ENCODE data around the gene CHTF8.
"Not testable (repeated sequence)": the region's sequence is repeated elsewhere in the genome, so short reads cannot be mapped to it uniquely, and the experiment has no call there.

Gene CHTF8, protein sequence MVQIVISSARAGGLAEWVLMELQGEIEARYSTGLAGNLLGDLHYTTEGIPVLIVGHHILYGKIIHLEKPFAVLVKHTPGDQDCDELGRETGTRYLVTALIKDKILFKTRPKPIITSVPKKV

DNA sequence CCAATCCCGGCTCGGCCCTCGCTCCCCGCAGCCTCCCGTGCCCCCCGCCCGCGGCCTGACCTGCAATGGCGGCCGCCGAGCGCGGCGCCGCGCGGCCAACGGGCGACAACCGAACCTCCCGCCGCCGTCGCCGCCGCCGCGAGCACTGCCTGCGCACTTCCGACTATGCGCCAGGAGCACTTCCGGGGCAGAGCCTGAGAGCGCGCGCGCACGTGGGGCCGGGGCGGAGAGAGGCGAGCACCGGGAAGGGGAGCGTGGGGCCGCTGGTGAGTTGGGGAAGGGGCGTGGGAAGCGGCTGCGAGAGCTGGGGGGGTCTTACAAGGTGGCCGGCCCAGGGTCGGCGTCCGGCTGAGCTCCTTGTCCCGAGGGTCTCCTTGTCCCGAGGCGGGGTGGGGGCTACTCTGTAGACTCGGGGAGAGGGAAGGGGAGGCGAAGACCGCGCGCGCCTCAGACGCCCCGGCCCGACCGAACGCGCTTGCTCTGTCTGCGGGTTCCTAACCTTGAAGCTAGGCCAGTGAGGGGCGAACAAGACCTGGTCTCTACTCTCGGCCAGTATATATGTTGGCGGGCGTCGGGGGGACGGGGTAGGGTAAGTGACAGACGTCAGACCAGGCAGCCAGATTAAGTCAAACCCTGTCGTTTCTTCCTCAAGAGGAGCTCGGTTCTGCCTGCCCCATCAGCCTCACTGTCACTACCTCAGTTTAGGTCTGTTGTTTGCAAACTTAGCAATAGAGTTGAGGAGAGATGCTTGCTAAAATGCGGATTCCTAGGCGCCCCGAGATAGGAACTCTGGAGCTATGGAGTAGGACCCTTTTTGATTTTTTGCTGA lies at the start of gene CHTF8, which contains the start of gene UTP4:
TSS of gene CHTF8 (minus strand) at position 165 of the 829 bp plus-strand sequence. CDS start 11,130 bp downstream, outside the sequence.
TSS of gene UTP4 (plus strand) at position 226 of the 829 bp plus-strand sequence. CDS start 811 bp downstream, outside the sequence.
- DNase-seq (ENCODE audit: low read depth in 4 of 4, low spot score in 1 of 4), result peak; percentile 80 to 83 (median 81)

DNA sequence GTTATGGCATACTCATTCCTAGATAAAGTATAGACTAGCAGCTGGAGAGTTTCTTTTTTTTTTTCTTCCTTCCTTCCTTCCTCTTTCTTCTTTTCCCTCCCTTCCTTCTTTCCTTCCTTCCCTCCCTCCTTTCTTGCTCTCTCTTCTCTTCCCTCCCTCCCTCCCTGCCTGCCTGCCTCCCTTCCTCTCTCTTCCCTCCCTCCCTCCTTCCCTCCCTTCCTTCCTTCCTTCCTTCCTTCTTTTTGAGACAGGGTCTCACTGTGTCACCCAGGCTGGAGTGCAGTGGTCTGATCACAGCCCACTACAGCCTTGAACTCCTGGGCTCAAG lies 47.6 kb upstream of the CHTF8 start:
- no peak for DNase-seq (ENCODE audit: low read depth in 4 of 4, low spot score in 1 of 4)

DNA sequence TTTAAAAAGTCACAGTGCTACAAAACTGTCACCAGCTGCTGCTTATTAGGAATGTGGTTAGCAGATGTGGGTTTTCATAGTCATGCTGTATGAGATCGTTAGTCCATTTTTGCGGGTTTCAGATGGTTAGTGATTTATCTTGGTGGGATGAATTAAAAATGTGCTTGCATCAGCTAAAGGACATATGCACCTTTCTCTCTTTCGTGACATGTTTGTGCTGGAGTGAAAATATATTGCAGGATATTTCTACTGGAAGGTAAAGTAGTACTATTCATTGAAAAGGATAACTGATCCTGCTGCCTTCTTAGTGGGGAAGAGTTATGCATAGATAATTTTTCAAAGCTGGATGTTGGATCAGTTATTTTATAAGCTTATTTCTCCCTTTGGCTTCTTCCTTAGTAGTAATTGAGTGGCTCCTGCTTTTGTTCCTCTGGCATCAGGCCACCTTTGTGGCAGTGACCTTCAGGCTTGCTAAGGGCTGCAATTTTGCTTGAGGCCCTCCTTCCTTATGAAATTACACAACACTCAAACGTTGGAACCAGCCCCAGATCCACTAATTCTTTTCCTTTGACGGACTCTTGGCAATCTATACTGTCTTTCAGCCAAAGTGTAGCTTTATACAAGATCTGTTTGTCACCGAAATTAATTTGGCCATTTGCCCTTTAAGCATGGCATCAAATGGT lies 47.1 kb upstream of the CHTF8 start:
- DNase-seq (ENCODE audit: low read depth in 4 of 4, low spot score in 1 of 4), result no peak

DNA sequence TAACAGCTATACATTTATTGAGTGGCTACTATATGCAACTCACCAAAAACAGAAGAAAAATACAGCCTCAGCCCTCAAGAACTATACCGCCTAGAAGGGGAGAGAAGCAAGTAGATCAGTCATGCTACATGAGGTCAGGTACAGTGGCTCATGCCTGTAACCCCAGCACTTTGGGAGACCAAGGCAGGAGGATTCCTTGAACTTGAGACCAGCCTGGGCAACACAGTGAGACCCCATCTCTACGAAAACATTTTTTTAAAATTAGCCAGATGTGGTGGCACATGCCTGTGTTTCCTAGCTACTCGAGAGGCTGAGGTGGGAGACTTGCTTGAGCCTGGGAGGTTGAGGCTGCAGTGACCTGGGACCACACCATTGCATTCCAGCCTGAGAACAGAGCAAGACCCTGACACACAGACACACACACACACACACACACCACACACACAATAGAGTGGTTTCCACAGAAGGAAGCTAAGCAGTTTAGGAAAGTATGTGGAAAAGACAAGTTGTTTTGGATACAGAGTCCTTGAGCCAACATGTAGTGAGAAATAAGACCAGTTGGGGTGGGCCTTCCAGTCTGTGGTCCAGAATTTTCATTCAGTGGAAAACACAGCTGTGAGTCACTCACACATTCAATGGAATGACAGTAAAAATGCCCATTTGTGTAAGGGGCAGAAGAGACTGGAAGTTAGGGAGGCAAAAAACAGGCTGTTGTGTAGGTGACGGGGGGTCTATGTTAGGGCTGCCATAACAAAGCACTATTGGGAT lies 43.8 kb upstream of the CHTF8 start:
- DNase-seq (ENCODE audit: low read depth in 4 of 4, low spot score in 1 of 4), result no peak

DNA sequence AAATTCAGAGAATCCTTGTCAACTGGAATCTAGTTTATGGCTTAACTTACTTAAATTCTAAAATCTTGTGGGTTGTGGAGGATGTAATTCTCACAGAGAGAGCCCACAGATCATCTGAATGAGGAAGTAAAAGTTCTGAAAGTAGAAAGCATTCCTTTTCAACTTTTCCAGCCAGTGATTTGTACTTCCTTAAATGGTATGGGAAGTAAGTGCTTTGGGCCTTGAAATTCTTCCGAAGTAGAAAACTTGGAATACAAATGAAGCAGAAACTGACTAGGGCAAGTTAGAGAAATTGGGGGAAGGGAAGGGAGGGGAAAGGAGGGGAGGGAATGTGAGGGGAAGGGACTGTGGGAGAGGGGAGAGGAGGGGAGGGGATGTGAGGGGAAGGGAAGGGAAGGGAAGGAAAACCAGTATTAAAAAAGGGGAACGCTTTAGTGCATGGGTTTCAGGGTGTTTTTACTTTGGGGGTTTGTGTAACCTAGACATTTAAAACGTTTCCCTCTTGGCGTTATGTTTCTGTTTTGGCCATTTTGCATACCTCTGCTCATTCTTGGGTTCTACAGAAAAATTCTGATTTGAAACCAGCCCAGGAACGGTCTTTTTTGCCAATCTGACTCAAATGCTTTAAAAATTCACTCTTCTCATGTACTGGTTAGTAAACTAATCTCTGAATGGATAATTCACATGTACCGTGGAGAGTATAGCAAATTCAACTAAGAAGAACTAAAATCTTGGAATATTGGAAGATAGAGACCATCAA lies 39.1 kb upstream of the CHTF8 start:
- no peak for DNase-seq (ENCODE audit: low read depth in 4 of 4, low spot score in 1 of 4)

DNA sequence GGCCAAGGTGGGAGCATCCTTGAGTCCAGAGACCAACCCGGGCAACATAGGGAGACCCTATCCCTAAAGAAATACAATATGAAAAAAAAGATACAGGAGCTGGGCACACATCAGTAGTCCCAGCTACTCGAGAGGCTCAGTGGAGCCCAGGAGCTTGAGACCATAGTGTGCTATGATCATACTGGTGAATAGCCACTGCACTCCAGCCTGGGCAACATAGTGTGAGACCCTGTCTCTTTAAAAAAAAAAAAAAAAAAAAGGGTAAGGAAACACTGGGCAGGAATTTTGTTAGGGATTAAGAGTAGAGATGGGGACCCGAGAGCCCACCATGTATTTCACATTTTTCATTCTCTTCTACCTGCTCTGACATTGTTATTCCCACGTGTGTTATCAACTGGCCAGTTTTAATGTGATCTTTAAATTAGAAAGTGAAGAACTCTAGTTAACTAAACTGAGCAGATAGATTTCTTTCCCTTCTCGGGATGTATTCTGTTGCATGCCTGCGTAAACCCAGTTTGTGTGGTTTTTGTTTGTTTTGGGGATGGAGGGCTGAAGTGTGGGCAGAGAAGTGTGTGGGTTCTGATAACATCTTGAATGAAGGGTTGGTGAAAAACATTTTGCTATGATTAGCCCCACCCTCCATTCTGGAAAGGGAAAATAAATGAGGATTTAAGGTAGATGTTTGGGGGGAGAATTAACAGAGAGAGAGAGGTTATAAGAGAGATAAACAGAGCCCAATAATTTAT lies 37.4 kb upstream of the CHTF8 start:
- DNase-seq (ENCODE audit: low read depth in 4 of 4, low spot score in 1 of 4), result no peak

DNA sequence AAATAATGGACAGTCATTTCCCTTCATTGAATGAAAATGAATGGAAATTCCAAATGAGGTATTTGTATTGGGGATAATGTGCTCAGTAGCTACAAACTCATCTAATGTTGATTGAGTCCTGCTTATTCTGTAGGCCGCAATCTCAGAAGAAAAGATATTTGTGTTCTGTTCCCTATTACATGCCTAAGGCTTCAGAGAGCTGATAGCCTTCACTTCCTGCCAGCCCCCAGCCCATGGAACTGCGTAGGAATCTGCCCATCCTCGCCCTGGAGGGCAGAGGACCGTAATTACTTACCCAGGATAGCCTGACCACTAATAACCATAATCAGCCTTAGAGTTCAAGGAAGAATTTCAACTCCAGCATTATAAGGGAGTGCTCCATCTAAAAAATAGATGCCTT lies 36.7 kb upstream of the CHTF8 start:
- no peak for DNase-seq (ENCODE audit: low read depth in 4 of 4, low spot score in 1 of 4)

DNA sequence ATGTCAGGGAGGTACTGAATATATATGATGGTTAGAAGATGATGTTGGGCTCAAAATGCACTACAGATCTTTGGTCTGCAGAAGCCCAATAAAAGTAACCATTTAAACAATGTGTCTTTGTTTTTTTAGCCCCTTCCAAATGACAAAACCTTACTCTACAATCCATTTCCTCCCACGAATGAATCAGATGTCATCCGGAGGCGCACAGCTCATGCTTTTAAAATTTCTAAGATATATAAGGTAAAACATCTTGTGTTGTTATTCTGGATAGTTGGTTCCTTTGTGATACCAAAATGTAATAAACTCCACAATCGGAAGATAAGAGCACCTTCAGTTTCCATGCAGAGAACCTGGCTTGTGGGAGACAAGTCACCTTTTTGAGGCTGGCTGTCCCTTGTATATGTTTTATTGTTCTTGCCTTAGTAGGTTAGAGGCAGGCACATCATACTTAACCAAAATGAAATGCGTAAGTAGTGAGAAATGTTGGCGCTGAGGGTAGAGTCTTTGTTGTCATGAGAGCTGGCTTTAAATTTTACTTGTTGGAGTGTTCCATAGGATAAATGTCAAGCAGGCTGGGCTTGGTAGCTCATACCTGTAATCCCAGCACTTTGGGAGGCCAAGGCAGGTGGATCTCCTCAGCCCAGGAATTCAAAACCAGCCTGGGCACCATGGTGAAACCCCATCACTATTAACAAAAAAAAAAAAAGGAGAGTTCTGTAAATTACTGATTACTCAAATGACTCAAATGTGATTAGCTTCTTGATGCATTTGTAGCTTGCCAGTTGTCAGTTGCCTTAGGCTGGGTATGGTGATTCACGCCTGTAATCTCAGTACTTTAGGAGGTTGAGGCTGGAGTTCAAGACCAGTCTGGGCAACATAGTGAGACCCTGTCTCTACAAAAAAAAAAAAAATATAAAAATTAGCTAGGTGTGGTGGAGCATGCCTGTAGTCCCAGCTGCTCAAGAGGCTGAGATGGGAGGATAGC lies 34.9 kb upstream of the CHTF8 start:
- no peak for DNase-seq (ENCODE audit: low read depth in 4 of 4, low spot score in 1 of 4)

DNA sequence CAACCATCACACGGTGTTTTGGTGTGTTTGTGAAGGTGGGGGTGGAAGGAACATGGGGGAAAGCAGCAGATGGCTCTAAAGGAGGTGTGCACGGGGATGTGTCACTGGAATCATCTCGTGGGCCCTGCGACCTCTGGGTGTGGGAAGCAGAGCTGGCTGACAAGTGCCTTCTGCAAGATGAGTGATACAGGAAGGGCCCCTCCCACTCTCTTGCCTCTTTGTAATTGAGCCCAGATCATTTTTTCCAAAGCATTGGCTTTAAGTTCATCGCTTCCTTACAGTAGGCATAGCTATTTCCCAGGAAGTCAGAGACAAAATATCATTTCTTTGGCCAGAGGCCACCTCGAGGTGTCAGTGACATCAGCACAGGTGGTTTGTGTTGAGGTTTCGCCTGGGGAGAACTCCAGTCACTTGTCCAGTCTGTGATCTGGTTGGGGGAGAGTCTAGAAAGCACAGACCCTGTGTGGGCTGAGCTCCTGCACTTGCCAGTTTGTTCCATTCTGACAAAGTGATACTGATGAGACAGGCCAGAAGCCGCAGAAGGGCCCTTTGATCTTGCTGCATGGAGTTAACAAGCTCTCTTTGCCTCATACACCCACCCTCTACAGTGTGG lies 33.9 kb upstream of the CHTF8 start:
- DNase-seq (ENCODE audit: low read depth in 4 of 4, low spot score in 1 of 4), result peak; percentile 41 to 73 (median 58)

DNA sequence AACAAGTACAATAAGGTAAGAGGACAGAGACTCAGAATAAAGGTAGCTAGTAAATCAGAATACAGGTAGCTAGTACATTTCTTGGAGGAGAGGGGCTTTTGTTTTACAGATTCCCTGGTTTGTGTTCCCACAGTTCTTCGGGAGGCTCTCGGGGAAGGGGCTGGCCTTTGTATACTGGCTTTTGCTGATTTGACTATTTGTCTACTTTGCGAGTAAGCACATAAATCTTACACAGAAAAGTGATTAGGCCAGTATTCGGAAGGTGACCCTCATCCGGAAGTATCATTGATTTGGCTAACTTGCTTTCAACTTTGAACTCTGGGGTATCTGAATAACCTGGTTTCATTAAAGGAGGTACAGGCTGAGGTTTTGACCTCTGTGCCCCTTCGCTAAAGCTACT lies 33.2 kb upstream of the CHTF8 start:
- no peak for DNase-seq (ENCODE audit: low read depth in 4 of 4, low spot score in 1 of 4)

DNA sequence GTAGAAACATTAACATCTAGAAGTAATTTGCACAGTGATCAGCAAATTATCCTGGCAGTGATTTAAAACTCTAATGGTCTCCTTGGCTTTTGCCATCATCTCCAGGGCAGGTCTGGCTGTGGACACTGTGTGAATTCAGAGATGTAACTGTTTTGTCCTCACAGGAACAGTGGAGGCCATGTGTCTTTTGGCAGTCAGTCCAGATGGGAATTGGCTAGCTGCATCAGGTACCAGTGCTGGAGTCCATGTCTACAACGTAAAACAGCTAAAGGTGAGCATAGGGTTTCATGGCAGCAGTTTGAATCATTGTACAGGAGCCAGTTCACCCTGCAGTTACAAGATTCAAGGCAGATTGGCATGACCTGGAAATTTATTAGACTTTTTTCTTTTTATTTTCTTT lies 27.8 kb upstream of the CHTF8 start:
- DNase-seq (ENCODE audit: low read depth in 4 of 4, low spot score in 1 of 4), result no peak

DNA sequence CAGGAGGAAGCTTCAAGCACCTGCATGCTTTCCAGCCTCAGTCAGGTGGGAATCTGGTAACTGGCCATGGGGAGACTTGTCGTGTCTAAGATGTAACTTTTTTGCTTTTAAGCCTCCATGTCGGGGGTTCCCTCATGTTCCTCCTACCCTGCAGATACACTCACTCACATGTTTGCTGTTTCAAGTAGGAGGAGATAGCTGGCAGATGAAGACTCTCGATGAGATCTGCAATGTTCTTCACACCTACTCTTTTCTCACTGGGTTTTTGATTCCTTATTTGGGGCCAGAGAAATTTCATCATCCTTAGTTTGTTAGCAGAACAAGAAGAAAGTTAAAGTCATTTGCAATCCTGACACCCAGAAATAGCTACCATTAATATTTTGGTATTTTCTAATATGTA lies 24.8 kb upstream of the CHTF8 start:
- no peak for DNase-seq (ENCODE audit: low read depth in 4 of 4, low spot score in 1 of 4)

DNA sequence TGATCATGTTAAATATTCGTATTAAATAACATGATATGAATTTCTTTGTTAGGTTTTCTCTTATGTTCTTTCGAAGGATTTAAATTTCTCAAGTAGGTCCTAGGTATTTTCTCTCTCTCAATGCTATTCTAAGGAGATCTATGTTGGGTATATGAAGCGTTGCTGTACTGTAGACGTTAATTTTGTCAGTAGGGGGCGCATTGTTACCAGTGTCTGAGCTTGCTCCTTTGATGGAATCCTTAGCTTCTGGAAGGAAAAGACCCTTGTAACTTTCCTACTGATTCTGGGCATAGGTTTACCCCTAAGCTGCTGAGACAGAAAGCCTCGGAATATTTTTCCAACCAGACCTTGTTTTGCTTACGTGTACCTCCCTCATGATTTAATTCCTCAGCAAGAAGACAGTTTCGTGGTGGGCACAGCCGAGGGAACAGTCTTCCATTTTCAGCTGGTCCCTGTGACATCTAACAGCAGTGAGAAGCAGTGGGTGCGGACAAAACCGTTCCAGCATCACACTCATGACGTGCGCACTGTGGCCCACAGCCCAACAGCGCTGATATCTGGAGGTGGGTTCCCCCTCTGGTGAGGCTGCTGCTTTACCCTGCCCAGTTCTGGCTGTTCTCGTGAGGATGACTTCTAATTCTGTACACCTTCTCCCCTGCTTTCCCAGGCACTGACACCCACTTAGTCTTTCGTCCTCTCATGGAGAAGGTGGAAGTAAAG lies 17.9 kb upstream of the CHTF8 start:
- DNase-seq (ENCODE audit: low read depth in 4 of 4, low spot score in 1 of 4), result peak in 2 of 4 experiments; percentile 28

DNA sequence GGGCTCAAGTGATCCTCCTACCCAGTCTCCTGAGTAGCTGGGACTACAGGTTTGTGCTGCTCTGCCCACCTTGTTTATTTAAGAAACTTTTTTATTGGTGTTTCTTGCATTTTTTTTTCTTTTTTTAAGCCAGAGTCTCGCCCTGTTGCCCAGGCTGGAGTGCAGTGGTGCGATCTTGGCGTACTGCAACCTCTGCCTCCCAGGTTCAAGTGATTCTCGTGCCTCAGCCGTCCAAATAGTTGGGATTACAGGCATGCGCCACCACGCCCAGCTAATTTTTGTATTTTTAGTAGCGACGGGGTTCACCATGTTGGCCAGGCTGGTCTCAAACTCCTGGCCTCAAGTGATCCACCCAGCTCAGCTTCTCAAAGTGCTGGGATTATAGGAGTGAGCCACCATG lies 17.2 kb upstream of the CHTF8 start:
- not testable (repeated sequence) for DNase-seq (ENCODE audit: low read depth in 4 of 4, low spot score in 1 of 4)

DNA sequence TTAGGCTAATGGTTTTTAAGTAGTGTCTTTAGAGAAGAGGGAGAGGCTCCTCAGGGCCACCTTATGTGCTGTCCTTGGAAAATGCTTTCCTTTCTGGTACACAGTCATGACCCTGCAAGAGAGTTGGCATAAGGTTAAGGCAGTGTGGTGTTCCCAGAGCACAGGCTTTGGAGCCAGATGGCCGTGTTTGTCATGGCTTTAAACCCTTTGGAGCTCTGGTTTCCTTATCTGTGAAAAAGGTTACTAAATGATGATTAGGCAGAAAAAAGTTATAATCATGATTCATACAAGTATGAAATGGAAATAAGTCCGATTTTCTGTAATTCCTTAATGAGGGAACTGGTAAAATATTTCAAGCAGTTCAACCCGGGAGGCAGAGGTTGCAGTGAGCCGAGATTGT lies 13.3 kb upstream of the CHTF8 start:
- DNase-seq (ENCODE audit: low read depth in 4 of 4, low spot score in 1 of 4), result no peak

DNA sequence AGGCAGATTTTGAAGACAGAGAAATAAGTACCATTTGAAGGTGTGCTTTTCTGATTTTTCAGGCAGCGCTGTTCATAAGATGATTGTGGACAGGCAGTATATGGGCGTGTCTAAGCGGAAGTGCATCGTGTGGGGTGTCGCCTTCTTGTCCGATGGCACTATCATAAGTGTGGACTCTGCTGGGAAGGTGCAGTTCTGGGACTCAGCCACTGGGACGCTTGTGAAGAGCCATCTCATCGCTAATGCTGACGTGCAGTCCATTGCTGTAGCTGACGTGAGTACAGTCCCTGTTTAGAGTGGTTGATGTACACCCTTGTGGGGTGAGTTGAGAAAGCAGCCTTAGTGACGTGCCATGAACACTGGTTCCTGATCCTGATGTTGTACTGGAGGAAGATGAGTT lies 10.7 kb upstream of the CHTF8 start:
- no peak for DNase-seq (ENCODE audit: low read depth in 4 of 4, low spot score in 1 of 4)

DNA sequence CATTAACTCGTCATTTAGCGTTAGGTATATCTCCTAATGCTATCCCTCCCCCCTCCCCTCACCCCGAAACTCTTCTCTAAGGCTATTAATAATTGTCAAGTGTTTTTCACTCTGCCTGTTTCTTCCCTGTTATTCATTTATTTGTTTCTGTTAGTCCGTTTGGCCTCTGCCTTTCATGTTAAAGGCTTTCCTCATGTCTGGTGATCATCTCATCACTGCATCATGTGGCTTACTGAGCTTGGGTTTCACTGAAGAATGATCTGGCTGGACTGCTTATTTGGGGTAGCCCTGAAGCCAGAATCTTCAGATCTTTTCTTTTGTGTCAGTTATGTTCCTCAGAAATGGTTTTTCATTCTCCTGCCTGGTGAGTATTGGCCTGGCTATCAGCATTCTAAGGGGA lies 9.5 kb upstream of the CHTF8 start:
- no peak for DNase-seq (ENCODE audit: low read depth in 4 of 4, low spot score in 1 of 4)

DNA sequence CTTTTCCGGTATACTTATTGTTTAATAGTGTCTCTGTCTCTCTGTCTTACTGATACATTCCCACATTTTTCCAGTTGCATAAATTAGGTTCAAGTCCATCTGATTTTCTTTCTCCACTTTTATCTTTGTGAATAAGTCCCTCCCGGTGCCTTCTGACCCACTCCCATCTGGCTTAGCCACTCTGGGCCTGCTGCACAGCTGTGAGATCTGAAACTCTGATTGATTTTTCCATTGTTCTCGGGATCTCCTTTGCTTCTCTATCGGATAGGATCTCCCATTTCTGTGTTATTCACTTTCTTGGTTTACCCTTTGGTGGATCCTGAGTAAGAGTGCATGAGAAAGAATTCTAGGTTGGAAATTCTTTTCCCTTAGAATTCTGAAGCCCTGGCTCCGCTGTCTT lies 8.6 kb upstream of the CHTF8 start:
- no peak for DNase-seq (ENCODE audit: low read depth in 4 of 4, low spot score in 1 of 4)

All from stimulated activated CD4-positive, alpha-beta T cell treated with anti-CD3 and anti-CD28 coated beads, Interleukin-1b, Interleukin-23, amount 100 ng/mL, for 24 hours (primary cell).